Fibroblast of mammary gland (primary cell): ENCODE results near the gene SENP3.

Source experiments
- DNase-seq: peaks from one replicate; pipeline ENCODE4 v3.0.0-alpha.2; 2010; ENCODE audit warnings: low read depth
- H3K4me3 ChIP-seq: 2 replicates; pipeline ENCODE4 v1.5.1; 2011; ENCODE audit warnings: low read depth, mild to moderate bottlenecking, low read length, moderate library complexity; ENCODE audit not compliant: control insufficient read depth
- CTCF ChIP-seq: conservative IDR thresholded peaks from 2 replicates; pipeline ENCODE4 v1.5.1; 2011; ENCODE audit warnings: low read depth, low read length, inconsistent platforms; ENCODE audit not compliant: control insufficient read depth, insufficient read depth

SENP3 gene

DNA sequence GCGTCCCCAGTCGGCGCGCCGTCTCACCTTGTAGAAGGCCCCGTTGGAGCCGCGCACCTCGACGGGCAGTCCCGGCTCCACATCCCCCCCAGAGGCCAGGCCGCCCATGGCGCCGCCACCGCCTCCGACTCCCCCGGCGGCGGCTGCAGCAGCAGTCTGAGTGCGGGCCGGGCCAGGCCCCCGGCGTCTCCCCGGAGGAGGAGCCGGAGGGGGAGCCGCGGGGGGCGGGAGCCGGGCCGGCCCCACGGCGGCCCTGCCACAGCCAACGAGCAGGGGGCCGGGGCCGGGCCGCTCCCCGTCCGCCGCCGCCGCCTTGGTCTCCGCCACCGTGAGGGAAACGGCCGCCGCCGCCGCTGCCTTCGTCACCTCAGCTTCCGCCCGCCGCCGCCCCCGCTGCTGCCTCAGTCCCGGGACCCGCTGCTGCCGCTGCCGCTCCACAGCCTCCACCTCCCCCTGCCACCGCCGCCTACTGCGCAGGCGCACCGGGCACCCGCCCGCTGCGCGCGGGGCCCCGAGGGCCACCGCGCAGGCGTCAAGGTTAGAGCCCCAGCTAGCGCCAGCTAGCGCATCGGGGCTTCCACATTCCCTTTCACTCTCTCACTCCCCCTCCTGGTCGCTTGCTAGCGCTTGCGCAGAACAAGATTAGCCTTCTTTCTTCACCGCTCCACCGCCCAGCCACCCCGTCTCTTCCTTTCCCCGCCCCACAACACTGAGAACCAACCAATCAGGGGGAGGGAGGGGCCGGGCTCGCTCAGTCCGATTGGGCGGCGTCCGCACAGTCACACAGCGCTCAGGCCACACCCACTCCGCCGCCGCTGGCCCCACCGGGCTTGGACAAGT lies 52.9 kb downstream of the SENP3 start, which contains the start of gene FXR2:
FXR2 (minus strand) TSS at position 473 of the 840 bp plus-strand sequence; CDS start at position 108, 365 bp downstream.
- peak within 1 kb of the TSS; percentile 84 for H3K4me3 ChIP-seq
- DNase-seq: peak; percentile 100
- peak; percentile 60 for TF ChIP-seq CTCF

DNA sequence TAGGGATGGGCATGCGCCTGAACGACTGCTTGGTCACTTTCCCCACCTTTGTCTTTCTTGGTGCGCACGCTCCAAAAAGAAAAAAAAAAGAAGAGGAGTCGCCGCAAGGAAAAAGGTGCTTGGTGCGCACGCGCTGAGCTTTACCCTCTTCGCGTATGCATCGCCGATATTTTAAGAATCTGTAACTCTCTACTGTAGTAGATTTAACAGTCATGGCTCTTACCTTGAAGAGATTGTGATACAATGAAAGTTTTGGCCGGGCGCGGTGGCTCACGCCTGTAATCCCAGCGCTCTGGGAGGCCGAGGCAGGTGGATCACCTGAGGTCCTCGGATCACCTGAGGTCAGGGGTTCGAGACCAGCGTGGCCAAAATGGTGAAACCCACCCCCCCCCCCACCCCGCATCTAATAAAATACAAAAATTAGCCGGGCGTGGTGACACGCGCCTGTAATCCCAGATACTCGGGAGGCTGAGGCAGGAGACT lies 53.6 kb downstream of the SENP3 start:
- TF ChIP-seq CTCF: no peak
- peak overlapping the region; percentile 49 for H3K4me3 ChIP-seq
- no peak for DNase-seq

GRCh38 chr17:7618608-7619007 lies 56.9 kb downstream of the SENP3 start:
- no peak overlapping the region for H3K4me3 ChIP-seq
- no peak for DNase-seq
- no peak for TF ChIP-seq CTCF

- TF ChIP-seq CTCF: no peak
- no peak for DNase-seq
- H3K4me3 ChIP-seq: no peak overlapping the region
These were observed 59.1 kb downstream of the SENP3 start for GRCh38 chr17:7620835-7621234.
